Esophagus muscularis mucosa (tissue), 4 donors: ENCODE measurements around the gene FGFRL1. TPM values are rescaled to one million over a fixed set of nuclear protein-coding genes. Genes with fewer than 3 reads are reported as not detected.

Experiments
- DNase-seq: peaks from one replicate; pipeline ENCODE4 v3.0.0-alpha.2; 2017; ENCODE audit errors: extremely low spot score
- H3K27ac ChIP-seq, 4 donors: fragments of 200-600 bp; sonication (generic); replicated peaks in 1 of 4; 1 replicate in 3 of 4; 2 replicates in 1 of 4; pipeline ENCODE4 v1.5.1; 2016 to 2019; ENCODE audit warnings: mild to moderate bottlenecking in 1 of 4
- H3K27me3 ChIP-seq, 4 donors: fragments of 200-600 bp; sonication (generic); one replicate each; pipeline versions ENCODE4 v1.5.1 to v1.6.0; 2016 to 2019
- H3K36me3 ChIP-seq, 4 donors: fragments of 200-600 bp; sonication (generic); one replicate each; pipeline ENCODE4 v1.5.1; 2016 to 2019
- H3K4me1 ChIP-seq, 4 donors: fragments of 200-600 bp; sonication (generic); one replicate each; pipeline ENCODE4 v1.5.1; 2016 to 2019
- H3K4me3 ChIP-seq, 4 donors: fragments of 200-600 bp; sonication (generic); 1 replicate in 2 of 4; 2 replicates in 2 of 4; pipeline ENCODE4 v1.5.1; 2016 to 2019; ENCODE audit warnings: mild to moderate bottlenecking in 4 of 4, moderate library complexity in 1 of 4
- H3K9me3 ChIP-seq, 4 donors: fragments of 200-600 bp; sonication (generic); 1 replicate in 3 of 4; 2 replicates in 1 of 4; pipeline ENCODE4 v1.5.1; 2016 to 2019
- CTCF ChIP-seq, 3 experiments: fragments of 200-600 bp in 2 of 3; fragments of 450-650 bp in 1 of 3; sonication (generic) in 2 of 3; IDR thresholded peaks; one replicate each; pipeline ENCODE4 v1.5.1; 2017 to 2019; ENCODE audit warnings: antibody characterized with exemption in 3 of 3, mild to moderate bottlenecking in 2 of 3, moderate library complexity in 1 of 3
- EP300 ChIP-seq: sonication (generic); formaldehyde crosslinking; IDR thresholded peaks from one replicate; pipeline ENCODE4 v1.6.1; 2017; ENCODE audit warnings: antibody characterized with exemption
- POLR2A ChIP-seq: fragments of 450-650 bp; IDR thresholded peaks from one replicate; pipeline ENCODE4 v1.6.1; 2017; ENCODE audit warnings: antibody characterized with exemption, moderate library complexity, mild to moderate bottlenecking, low read depth
- POLR2AphosphoS5 ChIP-seq, 2 donors: sonication (generic); formaldehyde crosslinking; IDR thresholded peaks; one replicate each; pipeline ENCODE4 v1.6.1; 2017; ENCODE audit warnings: antibody characterized with exemption in 2 of 2
- WGBS: methylation state at CpG from one replicate; pipeline ENCODE4 v1.1.5; 2018; 5-methylcytosine and 5-hydroxymethylcytosine counted together
- intact Hi-C: fragments of 100-400 bp; cut with DNase I; formaldehyde crosslinking; loops from one replicate; pipeline ENCODE4 v1.15.1; 2023
- total RNA-seq, 4 donors: library from RNA; depleted of rRNA; stranded (reverse); fragments of >200 nt; gene quantifications; one replicate each; pipeline versions ENCODE4 v1.1.0 to v1.2.1, GENCODE V29; 2016

The FGFRL1 gene
- total RNA-seq, 4 donors from 2014 or later = 22.0 to 54.2 (median 32.5) TPM

GRCh38 chr4:1012034-1012739 lies 761 bp downstream of the FGFRL1 start:
- intact Hi-C loops = loop anchor here (5.0 kb wide), 1 partner anchor 35 kb away; no protein-coding TSS in a partner anchor
- Histone ChIP-seq H3K36me3 (no peaks in the 10 kb centered on the region), H3K9me3 (no peaks in the 10 kb centered on the region), H3K27me3 (peaks cover 0 to 16% (median under 1%) of the 10 kb centered on the region in 4 donors), H3K4me1 (peaks cover 26 to 60% (median 48%) of the 10 kb centered on the region in 4 donors), H3K4me3 (peak overlapping the region; percentile 66 to 78 (median 74)), H3K27ac (peak overlapping the region in 3 of 4 donors; percentile 26 to 44 (median 34))
- WGBS = 0% methylated on average over 8 of the region's 69 CpGs
- TF ChIP-seq POLR2A = no peak
- no peak for TF ChIP-seq EP300
- TF ChIP-seq POLR2AphosphoS5 (IDR thresholded peaks at IDR 0.05) = no peak
- no peak for TF ChIP-seq CTCF (IDR thresholded peaks at IDR 0.05)
- no peak for DNase-seq

- Histone ChIP-seq H3K9me3 (no peaks in the 10 kb centered on the region), H3K4me1 (peaks cover 26 to 60% (median 47%) of the 10 kb centered on the region in 4 donors), H3K4me3 (no peak overlapping the region), H3K36me3 (no peaks in the 10 kb centered on the region), H3K27ac (no peak overlapping the region), H3K27me3 (peaks cover 0 to 5% (median 0%) of the 10 kb centered on the region in 4 donors)
- WGBS = 97% methylated on average over 20 of the region's 43 CpGs
- DNase-seq = no peak
- TF ChIP-seq CTCF (IDR thresholded peaks at IDR 0.05) (no peak), POLR2AphosphoS5 (IDR thresholded peaks at IDR 0.05) (no peak), POLR2A (no peak), EP300 (no peak)
- intact Hi-C loops = loop anchor here (5.0 kb wide), 1 partner anchor 34 kb away; no protein-coding TSS in a partner anchor
Observed at GRCh38 chr4:1013225-1014073, 2.0 kb downstream of the FGFRL1 start.

- Histone ChIP-seq H3K4me3 (no peak overlapping the region), H3K9me3 (no peaks in the 10 kb centered on the region), H3K27me3 (no peaks in the 10 kb centered on the region), H3K36me3 (no peaks in the 10 kb centered on the region), H3K4me1 (peaks cover 20 to 50% (median 38%) of the 10 kb centered on the region in 4 donors), H3K27ac (no peak overlapping the region)
- no peak for DNase-seq
- intact Hi-C loops = loop anchor here (5.0 kb wide), 1 partner anchor 33 kb away; no protein-coding TSS in a partner anchor
- no peak for TF ChIP-seq POLR2A
- 81% methylated on average over 28 of the region's 36 CpGs for WGBS
Observed at GRCh38 chr4:1014291-1015167, 3.1 kb downstream of the FGFRL1 start.

- intact Hi-C loops = no loop called here
- 86% methylated on average over 5 of the region's 8 CpGs for WGBS
- no peak overlapping the region for H3K27ac ChIP-seq
Observed at GRCh38 chr4:1015179-1015578, 3.8 kb downstream of the FGFRL1 start.

More at GRCh38 chr4:1015179-1015578, 3.8 kb downstream of the FGFRL1 start:
- Histone ChIP-seq H3K4me1 (peaks cover 17 to 45% (median 34%) of the 10 kb centered on the region in 4 donors), H3K9me3 (no peaks in the 10 kb centered on the region), H3K36me3 (no peaks in the 10 kb centered on the region), H3K4me3 (no peak overlapping the region), H3K27me3 (no peaks in the 10 kb centered on the region)
- no peak for DNase-seq
- TF ChIP-seq POLR2A = no peak
- TF ChIP-seq EP300 = no peak
- TF ChIP-seq CTCF (IDR thresholded peaks at IDR 0.05) = no peak
- no peak for TF ChIP-seq POLR2AphosphoS5 (IDR thresholded peaks at IDR 0.05)
